Stimulated activated CD4-positive, alpha-beta T cell treated with anti-CD3 and anti-CD28 coated beads, Interleukin-2, amount 100 ng/mL, for 48 hours (primary cell): ENCODE data around the gene ALDH3B1.
A peak's percentile ranks its signal among the peaks of the same experiment; 100 is the strongest.

Source experiments
- DNase-seq, 2 donors: peaks; one replicate each; pipeline ENCODE4 v3.0.0-alpha.2; 2020

Gene ALDH3B1

GRCh38 chr11:67998150-67999045, 11.7 kb upstream of the ALDH3B1 start:
- DNase-seq, result no peak

DNA sequence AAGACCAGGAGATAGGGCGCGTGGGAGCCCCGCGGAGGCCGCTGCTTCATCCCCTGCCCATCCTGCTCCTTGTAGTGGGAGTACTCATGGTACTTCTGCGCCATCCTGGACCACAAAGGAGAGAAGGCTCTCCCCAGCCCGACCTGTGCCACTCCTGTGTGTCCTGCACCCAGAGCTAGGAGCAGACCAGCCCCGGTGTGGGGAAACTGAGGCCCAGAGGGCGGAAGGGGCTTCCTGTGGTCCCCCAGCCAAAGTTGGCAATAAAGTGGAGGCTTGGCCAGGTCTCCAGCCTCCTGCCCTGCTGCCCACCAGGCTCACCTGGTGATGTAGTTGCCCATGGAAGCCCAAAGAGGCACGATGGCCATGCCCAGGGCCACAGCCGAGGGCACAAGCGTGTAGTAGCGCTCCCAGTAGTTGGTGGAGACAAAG, 10.9 kb upstream of the ALDH3B1 start:
- no peak for DNase-seq

- DNase-seq, result no peak
Measured at GRCh38 chr11:67999704-68000103, 10.4 kb upstream of the ALDH3B1 start.

DNA sequence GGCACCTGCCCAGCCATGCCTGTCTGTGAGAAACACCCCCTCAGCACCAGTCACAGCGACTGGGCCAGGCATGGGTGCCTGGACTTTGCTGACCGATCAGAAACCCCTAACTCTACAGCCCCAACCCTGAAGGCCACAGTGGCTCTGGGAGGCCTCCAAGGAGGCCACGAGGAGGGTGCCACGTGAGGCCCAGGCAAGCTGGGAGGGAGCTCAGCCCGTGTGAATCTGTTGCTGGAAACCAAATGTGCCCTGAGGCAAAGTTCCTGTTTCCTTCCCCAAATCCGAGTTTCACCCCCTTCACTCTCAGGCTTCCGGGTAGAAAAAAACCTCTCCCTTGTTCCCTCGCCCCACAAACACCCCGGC, 7.6 kb upstream of the ALDH3B1 start:
- DNase-seq, result no peak

DNA sequence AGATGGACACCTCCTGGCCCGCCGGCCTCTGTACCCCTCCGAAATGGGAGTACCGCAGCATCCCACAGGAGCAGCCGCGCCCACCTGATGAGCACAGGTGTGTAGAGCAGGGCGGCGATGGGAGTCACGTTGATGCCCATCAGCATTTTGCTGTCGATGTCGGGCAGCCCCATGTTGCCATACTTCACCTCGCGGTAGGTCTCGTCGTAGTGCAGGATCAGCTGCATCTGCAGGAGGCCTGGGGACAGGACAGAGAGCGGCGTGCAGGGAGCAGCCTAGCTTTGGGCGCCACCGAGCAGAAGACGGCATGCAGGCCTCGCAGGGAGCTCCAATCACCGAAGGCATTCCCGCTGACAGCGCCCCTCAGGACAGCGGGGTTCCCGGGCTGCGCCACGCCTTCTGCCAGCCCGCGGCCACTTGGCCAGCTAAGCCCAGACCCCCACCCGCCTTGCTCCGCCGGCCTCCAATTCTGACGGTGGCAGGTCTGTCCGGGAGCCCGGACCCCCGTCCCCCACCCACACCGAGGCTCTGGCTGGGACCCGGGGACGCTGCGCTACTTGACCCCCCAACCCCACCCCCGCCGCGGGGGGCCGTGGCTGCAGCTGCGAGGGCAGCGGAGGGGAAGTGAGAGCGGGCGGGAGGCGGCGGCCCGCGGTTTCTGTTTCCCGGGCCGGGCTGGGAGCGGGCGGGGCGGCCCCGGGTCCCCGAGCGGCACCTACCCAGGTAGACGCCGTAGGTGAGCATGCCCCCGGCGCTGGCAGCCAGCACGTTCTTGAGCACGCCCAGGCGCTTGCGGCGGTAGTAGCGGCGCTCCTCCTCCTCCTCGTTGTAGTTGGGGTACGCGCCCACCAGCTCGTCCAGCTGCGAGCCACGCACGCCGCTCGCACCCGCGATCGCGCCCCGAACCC, 6.9 kb upstream of the ALDH3B1 start:
- peak in 1 of 2 donors; percentile 36 for DNase-seq

DNA sequence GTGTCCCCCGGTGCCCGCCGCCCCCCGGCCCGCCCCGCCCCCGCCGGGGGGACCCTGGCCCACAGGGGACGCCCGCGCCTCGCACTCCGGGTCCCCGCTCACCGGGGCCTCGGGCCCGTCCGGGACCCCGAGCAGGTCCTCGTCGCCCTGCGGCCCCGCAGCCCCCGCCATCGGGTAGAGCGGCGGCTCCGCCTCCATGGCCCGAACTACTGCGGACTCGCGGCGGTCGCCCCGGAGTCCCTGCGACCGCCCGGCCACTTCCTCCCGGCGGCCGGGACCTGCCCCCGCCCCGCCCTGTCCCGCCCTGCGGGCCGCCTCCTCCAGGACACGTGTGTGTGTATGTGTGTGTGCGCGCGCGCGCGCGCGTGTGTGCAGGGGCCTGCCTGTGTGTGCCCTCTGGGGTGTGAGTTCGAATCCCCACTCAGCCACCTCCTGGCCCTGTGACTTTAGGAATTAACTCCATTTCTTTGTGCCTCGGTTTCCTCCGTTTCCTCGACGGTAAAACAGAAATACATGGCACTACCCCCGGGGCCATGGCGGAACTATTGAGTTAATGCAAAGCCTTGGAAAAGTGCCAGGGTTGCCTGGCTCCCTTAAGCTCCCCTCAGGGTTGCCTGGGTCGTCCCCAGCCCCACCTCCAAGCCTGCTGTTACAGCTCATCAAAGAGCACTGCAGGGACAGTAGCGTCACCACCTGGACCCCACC, 6.1 kb upstream of the ALDH3B1 start, which contains the start of gene UNC93B1:
Gene UNC93B1, minus strand, starts transcription at position 252 of the 705 bp plus-strand sequence. Its CDS starts 54 bp downstream, at position 198.
- peak; percentile 80 to 81 for DNase-seq

- no peak for DNase-seq
Measured at GRCh38 chr11:68004551-68005335, 5.4 kb upstream of the ALDH3B1 start.

- DNase-seq, result no peak
Measured at GRCh38 chr11:68006606-68007166, 3.4 kb upstream of the ALDH3B1 start.

- DNase-seq, result no peak
Measured at GRCh38 chr11:68007498-68008380, 2.4 kb upstream of the ALDH3B1 start.

DNA sequence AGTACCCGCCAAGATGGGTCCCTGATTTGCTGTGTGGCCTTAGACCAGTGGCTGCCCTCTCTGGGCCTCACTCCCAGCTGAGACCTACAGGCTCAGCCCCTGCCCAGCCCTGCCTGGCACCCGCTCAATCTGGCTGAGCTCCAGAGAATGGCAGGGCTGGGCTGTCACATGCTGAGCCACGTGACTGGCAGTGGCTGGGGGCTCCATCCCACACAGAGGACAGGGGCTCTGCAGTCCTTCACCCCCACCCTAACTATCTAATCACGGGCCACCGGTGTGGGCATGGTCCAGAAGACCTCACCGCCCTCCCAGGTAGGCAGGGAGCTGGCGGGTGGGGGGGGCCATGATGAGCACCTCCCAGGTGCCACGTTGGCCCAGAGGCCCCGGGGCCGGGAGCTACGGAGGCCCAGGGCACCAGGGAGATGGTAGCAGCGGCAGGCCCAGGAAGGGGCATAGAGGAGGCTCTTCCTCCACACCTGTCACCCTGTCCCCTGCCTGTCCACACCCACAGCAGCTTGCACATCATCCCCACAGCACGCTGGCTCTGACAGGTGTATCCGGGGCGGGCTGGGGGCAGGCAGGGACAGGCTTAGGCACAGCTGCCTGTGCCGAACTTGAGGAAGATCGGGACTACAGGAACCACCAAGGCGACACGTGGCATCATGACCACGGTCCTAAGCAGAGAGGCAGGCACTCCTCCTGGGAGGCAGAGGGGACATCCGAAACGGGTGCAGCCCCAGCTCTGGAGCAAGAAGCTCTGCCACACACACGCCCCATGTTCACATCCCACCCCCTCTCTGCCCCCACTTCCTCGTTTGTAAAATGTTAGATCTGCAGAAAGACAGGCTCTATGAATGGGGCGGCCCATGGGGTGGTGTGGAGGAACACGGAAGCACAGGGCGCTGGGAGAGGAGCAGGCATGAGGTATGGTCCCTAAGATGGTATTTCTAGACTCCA, 1.5 kb upstream of the ALDH3B1 start:
- no peak for DNase-seq

GRCh38 chr11:68009391-68010089, 587 bp upstream of the ALDH3B1 start:
- DNase-seq, result no peak

- DNase-seq, result no peak
Measured at GRCh38 chr11:68011051-68011943, 1.2 kb downstream of the ALDH3B1 start.

DNA sequence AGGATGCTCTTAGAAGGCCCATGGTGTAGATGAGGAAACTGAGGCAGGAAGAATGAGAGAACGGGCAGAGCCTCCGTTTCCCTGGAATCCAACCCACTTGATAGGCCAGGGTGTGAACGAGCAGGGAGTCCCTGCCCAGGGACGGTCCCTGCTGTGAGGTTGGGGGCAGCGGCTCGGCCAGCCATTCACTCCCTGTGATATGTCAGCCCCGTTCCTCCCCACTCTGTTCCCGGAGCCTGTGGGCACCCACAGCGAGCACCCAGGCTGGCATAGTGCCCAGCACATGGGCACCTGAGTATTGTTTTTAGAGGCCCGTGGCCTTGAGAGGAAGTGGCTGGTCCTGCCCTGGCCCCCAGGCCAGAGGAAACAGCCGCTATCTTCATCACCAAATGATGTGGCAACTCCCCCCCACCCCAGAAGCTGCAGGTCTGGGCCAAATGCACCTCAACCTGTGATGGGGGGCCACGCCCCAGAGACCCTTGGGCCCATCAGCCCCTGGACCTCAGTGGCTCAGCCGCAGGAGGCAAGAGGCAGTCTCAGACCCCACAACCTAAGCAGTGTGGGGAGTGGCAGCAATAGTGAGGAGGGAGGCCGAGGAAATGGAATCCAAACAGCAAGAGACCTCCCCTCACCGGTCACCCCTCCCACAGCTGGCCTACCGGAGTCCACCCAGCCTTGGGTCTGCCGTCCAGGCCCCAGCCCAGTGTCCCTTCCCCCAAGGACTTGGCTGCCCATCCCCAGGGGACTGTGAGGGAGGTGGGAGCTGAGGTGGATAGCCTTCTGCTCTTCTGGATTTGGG, 2.1 kb downstream of the ALDH3B1 start:
- DNase-seq, result no peak

DNA sequence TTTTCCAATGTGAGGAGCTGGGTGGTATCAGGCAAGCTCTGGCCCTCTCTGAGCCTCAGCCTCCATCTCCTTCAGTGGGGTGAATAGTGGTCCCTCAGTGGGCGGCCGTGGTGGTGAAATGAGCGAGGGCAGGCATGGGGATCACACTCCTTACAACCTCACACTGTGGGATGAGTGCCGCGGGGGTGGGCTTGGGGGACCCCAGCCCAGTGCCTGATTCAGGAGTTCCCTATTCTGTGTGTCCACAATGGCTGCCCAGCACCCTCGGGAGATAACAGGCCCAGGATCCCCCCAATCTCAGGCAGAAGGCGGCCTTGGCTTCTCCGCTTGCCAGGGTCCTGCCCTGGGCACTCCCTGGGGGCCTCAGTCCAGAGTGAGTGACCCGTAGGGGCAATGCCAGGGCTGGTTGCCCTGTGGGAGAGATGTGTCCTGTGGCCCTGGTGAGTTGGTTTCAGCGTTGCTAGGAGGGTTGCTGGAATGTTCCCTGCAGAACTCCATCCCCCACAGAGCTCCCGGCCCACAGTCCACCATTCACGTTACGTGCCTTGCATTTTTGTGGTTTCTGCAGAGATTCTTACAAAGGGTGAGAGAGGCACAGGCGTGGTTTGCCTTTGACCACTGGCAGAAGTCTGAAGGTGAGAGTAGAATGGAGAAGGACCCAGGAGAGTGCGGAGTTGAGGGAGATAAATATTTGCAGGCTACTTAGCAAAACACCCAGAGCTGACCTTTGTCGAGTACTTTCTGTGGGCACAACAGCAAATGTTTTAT, 2.9 kb downstream of the ALDH3B1 start:
- no peak for DNase-seq

GRCh38 chr11:68013611-68014156, 3.6 kb downstream of the ALDH3B1 start:
- DNase-seq, result no peak
